Right kidney (tissue), 1 donor: ENCODE results near the gene PSD2.
A peak's percentile ranks its signal among the peaks of the same experiment; 100 is the strongest.

Experiments used
- DNase-seq: peaks from one replicate; pipeline ENCODE4 v3.0.0-alpha.2; 2016

PSD2 gene

DNA sequence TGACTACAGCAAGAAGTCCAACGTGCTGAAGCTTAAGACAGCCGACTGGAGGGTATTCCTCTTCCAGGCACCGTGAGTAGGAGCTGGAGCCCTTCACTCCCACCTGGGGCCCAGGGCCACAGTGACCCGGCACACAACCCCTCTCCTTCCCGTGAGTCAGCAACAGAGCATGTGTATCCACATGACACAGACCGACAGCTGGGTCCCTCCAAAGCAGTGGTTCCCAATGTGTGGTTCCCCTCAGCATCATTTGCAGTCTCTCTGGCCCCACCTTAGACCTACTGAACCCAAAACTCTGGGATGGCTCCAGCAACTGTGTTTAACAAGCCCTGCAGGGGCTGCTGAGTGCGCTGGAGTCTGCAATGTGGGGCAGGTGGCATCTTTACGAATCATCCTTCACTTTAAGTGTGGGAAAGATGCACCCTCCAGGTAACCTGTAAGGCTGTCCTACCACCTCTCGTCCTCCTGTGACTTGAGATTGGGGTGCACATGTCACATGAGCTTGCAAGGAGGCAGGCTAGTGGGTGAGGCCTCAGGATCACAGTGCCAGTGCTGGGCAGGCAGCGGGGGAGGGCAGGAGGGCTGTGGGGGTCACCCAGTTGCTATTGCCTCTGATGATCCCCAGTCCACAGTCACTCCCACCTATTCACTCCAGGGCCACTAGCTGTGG, 42.2 kb downstream of the PSD2 start:
- DNase-seq: no peak

DNA sequence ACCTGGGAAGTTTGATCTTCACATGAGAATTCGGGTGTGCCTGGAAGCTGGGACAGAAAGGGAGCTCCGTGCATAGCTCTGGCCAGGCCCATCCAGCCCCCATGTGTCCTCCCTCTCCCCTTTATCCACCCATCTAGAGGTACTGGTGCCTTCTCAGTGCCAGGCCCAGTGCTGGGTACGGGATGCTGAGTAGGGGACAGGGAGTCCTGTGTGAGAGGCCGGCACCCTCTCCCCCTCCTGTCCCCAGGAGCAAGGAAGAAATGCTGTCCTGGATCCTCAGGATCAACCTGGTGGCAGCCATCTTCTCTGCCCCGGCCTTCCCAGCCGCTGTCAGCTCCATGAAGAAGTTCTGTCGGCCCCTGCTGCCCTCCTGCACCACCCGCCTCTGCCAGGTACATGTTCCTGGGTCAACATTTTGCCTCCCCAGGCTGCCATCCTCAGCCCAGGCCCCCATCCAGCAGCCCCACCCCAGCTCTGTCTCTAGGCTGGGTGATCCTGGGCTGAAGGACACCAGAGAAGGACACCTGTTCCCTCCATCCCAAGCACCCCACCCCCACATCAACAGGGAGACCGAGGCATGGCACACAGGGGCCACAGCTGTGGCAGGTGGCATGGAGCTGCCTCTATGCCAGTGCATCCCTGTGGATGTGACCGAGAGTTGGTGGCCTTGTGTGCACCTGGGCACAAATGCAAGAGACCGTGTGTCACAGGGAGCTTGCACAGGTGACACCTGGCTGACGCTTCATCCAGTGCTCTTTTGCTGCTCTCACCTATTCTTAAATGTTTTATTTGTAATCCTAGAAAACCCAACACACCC, 43.0 kb downstream of the PSD2 start:
- no peak for DNase-seq

DNA sequence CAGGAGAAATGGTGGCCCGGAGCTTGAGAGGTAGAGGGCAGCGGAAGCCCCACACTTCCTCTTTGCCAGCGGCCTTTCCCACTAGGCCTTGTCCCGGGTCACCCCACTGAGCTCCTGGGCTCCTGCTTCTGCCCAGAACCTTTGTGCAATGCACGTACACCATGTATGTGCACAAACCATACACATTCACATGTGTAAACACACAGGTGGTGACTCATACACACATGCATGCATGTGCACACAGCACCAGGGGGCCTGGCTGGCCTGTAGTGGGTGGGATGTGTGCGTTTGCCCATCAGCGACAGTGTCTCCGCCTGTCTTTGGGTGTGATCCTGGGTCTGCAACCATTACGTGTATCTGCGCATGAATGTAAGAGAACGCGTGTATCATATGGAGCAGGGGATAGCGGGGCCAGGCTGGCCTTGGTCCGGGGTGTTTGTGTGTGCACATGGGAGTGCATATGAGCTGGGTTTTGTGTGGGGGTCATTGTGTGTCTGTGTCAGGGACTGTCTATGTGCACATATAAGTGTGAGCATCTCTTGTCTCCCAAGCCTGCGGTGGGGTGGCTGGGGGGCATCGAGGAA, 43.7 kb downstream of the PSD2 start:
- DNase-seq: no peak

DNA sequence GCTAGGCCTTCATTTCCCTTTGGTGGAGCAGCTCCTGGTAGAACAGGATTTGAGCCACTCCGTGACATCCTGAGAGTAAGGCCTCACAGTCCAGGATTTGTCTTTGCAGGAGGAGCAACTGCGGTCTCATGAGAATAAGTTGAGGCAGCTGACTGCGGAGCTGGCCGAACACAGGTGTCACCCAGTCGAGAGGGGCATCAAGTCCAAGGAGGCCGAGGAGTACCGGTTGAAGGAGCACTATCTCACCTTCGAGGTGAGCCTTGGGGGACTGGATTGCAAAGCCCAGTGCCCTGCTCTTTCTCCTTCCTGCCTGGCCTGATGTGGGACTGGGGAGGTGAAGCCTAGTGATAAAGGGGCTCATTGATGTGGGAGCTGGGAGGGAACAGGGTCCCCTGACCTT, 44.3 kb downstream of the PSD2 start:
- DNase-seq: no peak

DNA sequence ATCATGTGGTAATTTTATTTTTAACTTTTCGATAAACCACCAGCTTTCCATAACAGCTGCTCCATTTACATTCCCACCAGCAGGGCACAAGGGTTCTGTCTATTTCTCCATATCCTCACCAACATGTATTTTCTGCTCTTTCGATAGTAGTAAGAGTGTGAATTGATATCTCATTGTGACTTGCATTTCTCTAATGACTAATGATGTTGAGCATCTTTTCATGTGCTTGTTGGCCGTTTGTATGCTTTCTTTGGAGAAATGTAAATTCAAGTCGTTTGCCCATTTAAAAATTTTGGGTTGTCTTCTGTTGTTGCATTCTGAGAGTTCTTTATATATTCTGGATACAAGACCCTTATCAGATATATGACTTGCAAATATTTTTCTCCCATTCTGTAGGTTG, 45.9 kb downstream of the PSD2 start:
- no peak for DNase-seq

DNA sequence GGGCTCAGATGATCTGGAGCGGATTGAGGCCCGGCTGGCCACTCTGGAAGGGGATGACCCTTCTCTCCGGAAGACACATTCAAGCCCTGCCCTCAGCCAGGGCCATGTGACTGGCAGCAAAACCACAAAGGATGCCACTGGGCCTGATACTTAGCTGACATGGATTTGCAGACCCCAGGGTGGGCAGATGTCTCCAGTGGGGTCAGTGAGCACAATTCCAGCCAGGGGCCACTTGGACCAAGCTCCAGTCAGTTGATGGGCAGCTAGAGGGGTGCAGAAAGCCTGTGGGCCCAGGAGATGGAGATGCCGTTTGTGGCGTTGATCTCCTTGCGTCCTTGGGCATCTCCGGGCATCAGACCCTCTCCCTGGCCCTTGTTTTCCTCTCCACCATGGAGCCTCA, 46.7 kb downstream of the PSD2 start:
- no peak for DNase-seq

DNA sequence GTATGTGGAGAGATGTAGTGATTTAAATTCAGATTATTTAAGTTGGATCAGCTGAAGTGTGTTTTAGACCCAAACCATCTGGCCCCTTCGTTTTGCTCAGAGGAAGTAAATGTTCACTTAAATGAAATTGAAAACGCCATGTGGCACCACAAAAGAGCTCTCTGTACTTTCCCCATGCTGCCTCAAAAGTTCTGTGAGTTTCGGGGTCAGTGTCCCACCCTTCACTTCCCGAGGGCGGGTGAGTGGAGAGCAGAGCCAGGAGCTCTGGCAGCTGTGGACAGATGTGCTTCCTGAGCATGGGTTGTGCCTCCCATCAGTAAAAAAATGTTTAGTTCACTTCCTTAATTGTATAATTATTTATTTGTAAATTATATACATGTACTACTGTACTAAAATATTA, 48.4 kb downstream of the PSD2 start:
- no peak for DNase-seq

DNA sequence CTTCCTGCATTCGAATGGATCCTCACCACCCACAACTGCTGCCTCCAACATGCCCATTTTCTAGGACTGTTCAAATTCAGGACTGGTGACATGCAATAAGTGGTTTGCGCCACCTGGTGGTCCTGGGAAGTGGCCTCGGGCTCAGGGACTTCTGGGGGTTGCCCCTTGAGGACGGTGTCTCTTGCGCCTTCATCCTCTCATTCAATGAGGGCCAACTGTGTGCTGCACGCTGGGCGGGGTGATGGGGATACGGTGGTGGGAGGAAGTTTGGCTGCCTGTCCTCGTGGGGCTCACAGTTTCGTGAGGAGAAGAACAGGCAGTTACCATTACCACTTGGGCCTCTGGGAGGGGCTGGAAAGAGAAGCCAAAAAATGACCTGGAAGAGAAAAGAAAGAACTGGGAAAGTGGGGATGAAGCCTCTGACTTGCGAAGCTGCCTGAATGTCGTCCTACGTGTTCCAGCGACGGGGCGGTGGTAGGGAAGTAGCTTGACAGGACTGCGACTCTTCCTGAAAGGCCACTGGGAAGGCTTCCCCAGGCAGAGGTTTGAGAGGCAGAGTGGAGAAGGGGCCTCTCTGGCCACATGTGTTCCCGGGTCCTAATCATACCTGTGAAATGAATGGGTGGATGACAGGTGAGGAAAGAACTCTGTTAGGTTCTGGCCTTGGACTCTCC, 49.0 kb downstream of the PSD2 start:
- DNase-seq: no peak

DNA sequence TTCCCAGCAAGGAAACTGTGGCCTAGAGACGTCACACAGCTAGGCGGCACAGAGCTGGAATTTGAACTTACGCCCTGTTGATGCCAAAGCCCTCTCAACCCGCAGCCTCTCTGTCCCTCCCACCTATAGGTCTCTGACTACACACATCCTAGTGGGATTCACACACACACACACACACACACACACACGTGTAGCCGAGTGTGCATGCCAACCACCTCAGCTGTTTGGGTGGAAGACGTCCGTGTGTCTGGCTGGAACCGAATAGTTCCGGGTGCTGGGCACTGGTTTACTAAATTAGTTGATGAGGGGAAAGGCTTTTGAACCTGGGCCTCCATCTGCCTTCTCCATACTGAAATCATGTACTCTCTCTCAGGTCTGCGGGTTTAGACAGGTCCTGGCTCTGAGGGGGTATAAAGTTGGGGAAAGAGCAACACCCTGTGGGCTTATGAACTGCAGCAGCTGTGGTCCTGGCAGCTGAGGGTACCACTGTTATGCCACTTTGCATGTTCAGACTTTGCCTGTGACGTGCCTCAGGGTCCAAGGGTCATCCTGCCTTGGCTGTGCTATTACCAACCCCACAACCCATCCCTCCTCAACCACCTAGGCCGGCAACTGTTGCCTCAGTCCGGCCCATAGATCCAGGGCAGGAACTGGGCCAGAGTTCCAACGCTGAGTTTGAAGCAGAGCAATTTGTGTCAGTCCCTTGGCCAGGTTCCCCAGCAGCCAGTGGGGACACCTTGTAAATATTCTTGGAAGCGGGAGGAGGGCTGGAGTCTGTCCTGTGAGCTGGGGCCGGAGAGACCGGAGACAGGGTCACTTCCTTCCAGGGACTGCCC, 50.5 kb downstream of the PSD2 start:
- no peak for DNase-seq

DNA sequence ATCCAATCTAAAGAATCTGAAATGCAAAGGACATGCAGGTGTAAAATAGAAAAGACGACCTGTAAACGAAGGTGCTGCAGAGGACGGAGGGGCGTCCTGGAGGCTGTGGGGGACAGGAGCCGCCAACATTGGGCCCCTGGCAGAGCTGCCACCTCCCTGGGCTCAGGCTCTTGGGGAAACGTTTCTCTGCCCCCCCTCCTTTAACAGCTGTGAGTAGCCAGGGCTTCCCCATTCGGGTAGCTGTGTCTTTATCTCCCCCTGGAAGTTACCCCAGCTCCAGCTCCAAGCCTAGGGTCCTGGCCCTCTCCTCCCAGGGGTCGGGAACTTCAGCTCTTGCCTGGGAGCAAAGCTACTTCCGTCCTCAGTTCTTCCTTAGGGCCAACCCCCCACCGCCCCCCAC, 51.5 kb downstream of the PSD2 start:
- no peak for DNase-seq

DNA sequence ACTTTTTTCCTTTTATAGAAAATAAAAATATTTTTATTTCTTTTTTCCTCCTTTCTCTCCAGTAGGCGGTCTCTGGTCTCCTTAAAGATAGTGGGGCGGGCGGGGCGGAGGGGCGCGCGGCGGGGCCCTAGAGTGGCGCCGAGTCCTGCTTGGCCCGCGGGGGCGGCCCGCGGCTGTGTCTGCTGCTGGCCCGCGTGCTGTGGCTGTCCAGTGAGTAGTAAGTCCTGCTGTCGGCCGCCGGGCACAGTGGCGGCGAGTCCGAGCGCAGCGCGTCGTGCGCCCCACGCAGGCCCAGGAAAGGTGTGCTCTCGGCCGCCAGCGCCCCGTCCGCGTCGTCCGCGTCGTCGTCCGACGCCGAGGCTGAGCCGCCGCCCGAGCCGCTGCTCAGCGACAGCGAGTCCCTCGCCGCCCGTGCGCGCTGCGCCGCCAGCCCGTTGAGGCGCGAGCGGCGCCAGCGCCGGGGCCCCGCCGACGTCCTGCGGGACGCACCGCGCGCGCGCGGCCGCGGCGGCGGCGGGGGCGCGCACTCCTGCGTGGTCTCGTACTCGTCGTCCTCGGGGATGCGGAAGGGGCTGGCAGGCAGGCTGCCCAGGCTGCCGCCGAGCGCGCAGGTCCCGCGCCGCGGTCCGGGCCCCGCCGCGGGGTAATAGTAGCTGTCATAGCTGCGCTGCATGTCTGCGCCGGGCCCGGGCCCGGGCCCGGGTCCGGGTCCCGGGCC, 52.3 kb downstream of the PSD2 start:
- peak; percentile 74 for DNase-seq

DNA sequence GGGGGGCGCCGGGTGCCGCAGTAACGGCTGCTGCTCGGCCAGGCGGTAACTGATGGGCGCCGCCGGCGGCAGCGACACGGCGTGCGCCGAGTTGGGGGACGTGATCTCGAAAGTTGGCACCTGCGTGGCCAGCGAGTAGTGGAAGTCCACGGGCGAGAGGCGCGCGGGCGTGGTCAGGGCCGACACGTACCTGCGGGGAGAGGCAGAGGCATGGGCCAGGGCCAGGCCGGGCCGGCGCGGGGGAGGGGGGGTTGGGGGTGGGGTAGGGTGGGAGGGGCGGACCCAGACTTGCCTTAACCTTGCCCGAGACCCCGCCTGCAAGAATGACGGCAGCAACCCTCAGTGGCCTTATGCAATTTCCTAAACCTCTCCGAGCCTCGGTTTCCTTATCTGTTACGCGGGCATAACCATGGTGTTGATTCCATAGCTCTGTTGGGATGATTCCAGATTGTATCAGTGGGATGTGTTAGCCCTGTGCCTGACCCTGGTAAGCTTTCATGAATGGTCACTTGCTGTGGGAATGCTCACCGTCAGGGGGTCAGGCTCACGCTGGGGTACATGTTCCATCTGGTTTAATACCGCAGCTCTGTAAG, 53.0 kb downstream of the PSD2 start:
- DNase-seq: no peak

DNA sequence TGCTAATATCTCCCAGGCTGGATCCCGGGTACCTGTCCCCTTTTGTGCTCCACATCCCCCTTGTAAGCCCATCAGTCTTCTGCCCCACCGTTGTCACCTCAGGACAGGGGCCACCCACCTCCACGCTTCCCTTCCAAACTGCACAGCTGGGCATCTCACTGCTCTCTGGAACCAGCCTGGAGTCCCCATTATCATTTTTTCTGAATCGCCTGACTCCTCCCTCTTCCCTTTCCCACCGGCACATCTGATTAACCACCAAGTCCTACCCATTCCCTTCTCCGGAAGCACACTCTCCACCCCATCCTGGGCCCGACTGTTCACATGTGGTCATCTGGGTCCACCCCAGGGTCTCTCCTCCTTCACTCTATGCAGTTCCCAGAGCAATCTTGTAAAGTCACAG, 53.9 kb downstream of the PSD2 start:
- DNase-seq: no peak

DNA sequence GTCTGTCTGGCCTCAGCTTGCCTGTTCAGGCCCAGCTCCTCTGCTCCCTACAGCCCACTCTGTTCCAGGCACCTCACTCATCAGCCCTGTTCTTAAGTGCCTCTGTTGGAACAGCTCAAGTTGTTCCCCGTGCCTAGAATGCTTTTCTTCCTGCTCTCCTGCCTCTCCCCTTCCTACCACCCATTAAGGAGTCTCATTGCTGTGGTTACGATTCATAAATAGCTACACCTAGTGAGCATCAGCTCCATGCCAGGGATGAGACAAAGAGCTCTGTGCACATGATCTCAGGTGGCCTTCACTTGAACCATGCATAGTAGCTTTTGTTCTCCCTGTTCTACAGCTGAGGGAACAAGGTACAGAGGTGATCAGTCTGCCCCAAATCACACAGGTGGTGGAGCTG, 54.3 kb downstream of the PSD2 start:
- no peak for DNase-seq

DNA sequence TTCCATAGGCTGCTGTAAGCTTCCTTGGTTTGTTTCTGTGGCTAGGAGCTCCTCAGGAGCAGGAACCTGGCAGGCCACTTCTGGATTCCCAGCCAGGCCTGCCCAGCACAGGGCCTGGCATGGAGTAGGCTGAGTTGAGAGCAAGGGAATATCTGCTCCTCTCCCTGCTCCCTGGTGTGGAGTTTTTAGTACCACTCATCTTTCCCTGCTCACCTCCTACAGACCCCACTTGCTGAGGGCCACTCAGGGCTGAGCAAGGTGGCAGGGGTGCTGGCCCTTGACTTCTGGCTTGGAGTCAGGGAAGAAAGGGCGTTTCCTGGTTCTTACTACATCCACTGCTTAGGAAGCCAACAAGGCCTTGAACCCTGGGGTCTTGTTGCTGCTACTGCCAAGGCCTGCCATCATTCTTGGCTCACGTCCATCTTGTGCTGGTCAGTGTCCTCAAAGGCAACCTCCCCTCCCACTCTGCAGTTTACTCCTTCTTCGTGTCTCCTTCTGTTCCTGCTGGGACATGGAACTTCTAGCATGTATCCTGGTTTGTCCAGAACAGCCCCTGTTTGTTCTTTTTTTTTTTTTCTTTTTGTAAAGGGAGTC, 54.9 kb downstream of the PSD2 start:
- DNase-seq: no peak

DNA sequence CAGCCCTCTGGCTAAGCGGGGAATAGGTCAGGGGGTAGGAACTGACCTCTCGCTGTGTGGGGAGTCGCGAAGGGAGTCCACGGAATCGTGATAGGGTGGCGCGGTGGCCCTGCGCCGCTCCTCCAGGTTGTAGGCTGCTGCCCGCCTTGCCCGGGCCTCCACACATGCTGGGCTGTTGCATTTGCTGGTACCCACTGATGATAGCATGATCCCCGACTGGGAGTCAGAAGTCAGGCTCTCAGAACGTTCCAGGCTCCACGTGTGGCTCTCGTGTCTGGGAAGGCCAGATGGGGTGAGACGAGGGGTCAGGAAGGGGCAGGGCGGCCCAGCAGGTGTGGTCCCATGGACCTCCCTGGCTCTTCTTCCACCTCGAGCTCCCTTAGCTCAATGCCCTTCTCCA, 56.0 kb downstream of the PSD2 start:
- no peak for DNase-seq

DNA sequence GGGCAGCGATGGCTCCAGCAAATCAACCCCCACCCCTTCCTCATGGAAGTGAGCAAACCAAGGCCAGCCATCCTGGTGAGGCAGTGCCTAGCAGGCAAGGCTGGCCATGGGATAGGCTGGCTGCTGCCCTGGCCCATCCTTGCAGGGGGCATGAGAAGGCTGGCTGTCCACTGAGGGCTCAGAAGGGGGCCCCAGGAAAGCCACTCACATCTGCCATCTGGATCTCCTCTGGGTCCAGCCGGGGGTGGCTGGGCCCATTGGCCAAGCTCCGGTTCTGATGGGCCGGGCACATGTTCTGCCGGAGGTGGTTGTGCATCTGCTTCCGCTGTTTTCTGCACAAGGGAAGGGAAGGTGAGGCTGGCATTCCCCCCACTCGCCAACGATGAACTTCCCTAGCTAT, 57.1 kb downstream of the PSD2 start:
- DNase-seq: no peak

DNA sequence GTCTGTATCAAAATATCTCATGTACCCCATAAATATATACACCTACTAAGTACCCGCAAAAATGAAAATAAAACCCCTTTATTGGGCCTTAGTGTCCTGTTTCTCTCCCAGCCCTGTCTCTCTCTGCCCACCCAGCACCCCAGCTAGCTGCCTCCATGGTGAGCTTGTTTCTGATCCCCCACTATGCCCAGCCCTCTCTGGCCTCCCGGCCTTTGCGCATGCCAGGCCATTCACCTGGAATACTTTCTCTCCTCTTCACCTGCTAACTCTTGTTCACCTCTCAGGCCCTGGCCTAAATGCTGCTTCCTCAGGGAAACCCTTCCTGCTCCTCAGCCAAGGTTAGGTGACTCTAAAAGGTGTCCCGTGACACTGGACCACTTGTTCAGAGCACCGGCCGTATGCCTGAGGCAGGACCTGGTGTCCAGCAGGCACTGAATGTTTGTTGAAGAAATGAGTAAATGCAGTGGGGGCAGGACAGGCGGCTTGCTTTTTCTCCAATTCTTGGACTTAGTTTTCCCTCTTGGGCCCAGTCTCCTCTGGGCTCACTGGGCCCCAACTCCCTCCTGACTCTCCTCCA, 58.5 kb downstream of the PSD2 start:
- DNase-seq: no peak

DNA sequence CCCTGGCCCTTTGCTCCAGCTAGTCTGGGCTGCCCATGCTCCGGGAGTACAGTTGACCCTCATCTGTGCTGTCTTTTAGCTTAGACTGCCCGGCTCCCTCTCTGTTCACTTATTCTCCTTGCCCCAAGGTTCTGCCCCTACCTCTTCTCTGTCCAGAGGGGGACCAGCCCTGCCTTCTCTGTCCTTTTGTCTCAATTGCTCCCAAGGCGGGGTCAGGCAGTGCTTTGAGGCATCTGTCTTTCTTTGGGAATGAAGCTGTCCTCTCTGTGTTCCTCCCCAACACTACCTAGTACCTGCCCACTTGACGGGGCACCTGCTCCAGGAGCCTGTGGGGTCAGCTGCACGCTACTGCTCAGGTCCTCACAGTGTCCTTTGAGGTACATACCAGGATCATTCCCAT, 59.3 kb downstream of the PSD2 start:
- no peak for DNase-seq

DNA sequence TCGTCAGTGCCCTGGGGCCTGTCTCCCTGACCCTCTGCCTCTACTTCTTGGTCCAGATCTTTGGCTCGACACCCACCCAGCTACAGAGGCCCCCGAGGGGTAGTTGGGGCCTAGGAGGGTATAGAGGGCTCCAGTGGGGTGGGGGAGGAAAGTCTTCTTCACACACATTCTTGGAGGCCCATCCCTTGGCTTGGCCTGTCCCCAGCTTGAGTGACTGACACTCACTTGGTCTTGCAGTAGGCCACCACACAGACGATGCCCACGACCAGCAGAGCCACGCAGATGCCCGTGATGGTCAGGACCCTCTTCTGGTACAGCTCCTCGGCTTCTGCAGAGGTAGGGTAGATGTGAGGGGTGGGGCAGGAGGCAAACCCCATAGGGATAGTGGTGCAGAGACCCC, 59.8 kb downstream of the PSD2 start:
- no peak for DNase-seq
